Liver (tissue), 2 donors: ENCODE results near the gene ACOT8.

Source experiments
- FOXA1 ChIP-seq: IDR thresholded peaks from 2 replicates; pipeline ENCODE4 v1.6.1; 2016; ENCODE audit warnings: antibody characterized with exemption
- NR2F2 ChIP-seq: IDR thresholded peaks from 2 replicates; pipeline ENCODE4 v1.6.1; 2016; ENCODE audit warnings: antibody characterized with exemption
- YY1 ChIP-seq: IDR thresholded peaks from 2 replicates; pipeline ENCODE4 v1.6.1; 2016; ENCODE audit warnings: antibody characterized with exemption, mild to moderate bottlenecking
- ZBTB33 ChIP-seq: IDR thresholded peaks from 2 replicates; pipeline ENCODE4 v1.6.1; 2016; ENCODE audit warnings: antibody characterized with exemption
- donor health status: healthy.

GRCh38 chr20:45845452-45845851 is 11.7 kb downstream of the ACOT8 start:
- TF ChIP-seq FOXA1 (no peak), NR2F2 (no peak), ZBTB33 (no peak), YY1 (no peak)
